SK-N-SH (cell line): ENCODE results near the gene CLMN.
"Not testable (repeated sequence)": the region's sequence is repeated elsewhere in the genome, so short reads cannot be mapped to it uniquely, and the experiment has no call there.

Experiments
- EP300 ChIP-seq, 2 experiments: IDR thresholded peaks; 2 replicates each; pipeline versions ENCODE4 v1.4.0 to v1.6.1; 2012; ENCODE audit warnings: borderline replicate concordance in 1 of 2, low read depth in 1 of 2, low read length in 1 of 2
- EZH2phosphoT487 ChIP-seq: fragments of 200-600 bp; sonication (generic); IDR thresholded peaks from 2 replicates; pipeline ENCODE4 v1.6.1; 2017; ENCODE audit warnings: low read depth, mixed run types, mild to moderate bottlenecking, antibody characterized with exemption, moderate library complexity, borderline replicate concordance
- FOSL2 ChIP-seq: IDR thresholded peaks from 2 replicates; pipeline ENCODE4 v1.4.0; 2012; ENCODE audit warnings: low read depth, mild to moderate bottlenecking, moderate library complexity, borderline replicate concordance
- FOXM1 ChIP-seq: IDR thresholded peaks from 2 replicates; pipeline ENCODE4 v1.4.0; 2012; ENCODE audit warnings: low read depth, mild to moderate bottlenecking
- JUND ChIP-seq: IDR thresholded peaks from 2 replicates; pipeline ENCODE4 v1.4.0; 2012
- MEF2A ChIP-seq: IDR thresholded peaks from 2 replicates; pipeline ENCODE4 v1.4.0; 2012; ENCODE audit warnings: low read depth, borderline replicate concordance
- MXI1 ChIP-seq: IDR thresholded peaks from 2 replicates; pipeline ENCODE4 v1.6.1; 2012; ENCODE audit warnings: mild to moderate bottlenecking, low read depth, low read length, improper control_type of control experiment
- POLR2AphosphoS5 ChIP-seq: IDR thresholded peaks from 2 replicates; pipeline ENCODE4 v1.6.1; 2012; ENCODE audit warnings: low read depth, low read length
- RAD21 ChIP-seq: IDR thresholded peaks from 2 replicates; pipeline ENCODE4 v1.6.1; 2012; ENCODE audit warnings: mild to moderate bottlenecking, low read length
- SIN3A ChIP-seq: IDR thresholded peaks from 2 replicates; pipeline ENCODE4 v1.6.1; 2012; ENCODE audit warnings: low read depth, mild to moderate bottlenecking, low read length, moderate library complexity, borderline replicate concordance
- YY1 ChIP-seq: IDR thresholded peaks from 2 replicates; pipeline ENCODE4 v1.4.0; 2012; ENCODE audit warnings: low read depth, mild to moderate bottlenecking
- TF ChIP-seq, protein P1 (sequence below): fragments of 200-600 bp; sonication (generic); IDR thresholded peaks from 2 replicates; pipeline ENCODE4 v1.6.1; 2017; ENCODE audit warnings: antibody characterized with exemption, mild to moderate bottlenecking, moderate library complexity
- TF ChIP-seq, protein P2 (sequence below): IDR thresholded peaks from 2 replicates; pipeline ENCODE4 v1.6.1; 2012; ENCODE audit warnings: mild to moderate bottlenecking, low read depth, low read length, moderate library complexity
- TF ChIP-seq, protein P3 (sequence below): fragments of 150-350 bp; IDR thresholded peaks from 2 replicates; pipeline ENCODE4 v1.6.1; 2017; ENCODE audit warnings: antibody characterized with exemption, low read length, low read depth, borderline replicate concordance

DNA sequence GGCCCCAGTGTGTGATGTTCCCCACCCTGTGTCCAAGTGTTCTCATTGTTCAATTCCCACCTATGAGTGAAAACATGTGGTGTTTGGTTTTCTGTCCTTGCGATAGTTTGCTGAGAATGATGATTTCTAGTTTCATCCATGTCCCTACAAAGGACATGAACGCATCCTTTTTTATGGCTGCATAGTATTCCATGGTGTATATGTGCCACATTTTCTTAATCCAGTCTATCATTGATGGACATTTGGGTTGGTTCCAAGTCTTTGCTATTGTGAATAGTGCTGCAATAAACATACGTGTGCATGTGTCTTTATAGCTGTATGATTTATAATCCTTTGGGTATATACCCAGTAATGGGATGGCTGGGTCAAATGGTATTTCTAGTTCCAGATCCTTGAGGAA lies 144.0 kb downstream of the CLMN start:
- not testable (repeated sequence) for TF ChIP-seq SIN3A; JUND; RAD21; EZH2phosphoT487; FOSL2; MEF2A; EP300 (IDR thresholded peaks at IDR 0.05; ENCODE audit: borderline replicate concordance in 1 of 2, low read depth in 1 of 2, low read length in 1 of 2); POLR2AphosphoS5; YY1; MXI1; FOXM1
- TF ChIP-seq, protein P1, sequence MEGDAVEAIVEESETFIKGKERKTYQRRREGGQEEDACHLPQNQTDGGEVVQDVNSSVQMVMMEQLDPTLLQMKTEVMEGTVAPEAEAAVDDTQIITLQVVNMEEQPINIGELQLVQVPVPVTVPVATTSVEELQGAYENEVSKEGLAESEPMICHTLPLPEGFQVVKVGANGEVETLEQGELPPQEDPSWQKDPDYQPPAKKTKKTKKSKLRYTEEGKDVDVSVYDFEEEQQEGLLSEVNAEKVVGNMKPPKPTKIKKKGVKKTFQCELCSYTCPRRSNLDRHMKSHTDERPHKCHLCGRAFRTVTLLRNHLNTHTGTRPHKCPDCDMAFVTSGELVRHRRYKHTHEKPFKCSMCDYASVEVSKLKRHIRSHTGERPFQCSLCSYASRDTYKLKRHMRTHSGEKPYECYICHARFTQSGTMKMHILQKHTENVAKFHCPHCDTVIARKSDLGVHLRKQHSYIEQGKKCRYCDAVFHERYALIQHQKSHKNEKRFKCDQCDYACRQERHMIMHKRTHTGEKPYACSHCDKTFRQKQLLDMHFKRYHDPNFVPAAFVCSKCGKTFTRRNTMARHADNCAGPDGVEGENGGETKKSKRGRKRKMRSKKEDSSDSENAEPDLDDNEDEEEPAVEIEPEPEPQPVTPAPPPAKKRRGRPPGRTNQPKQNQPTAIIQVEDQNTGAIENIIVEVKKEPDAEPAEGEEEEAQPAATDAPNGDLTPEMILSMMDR, result not testable (repeated sequence)
- TF ChIP-seq, protein P2, sequence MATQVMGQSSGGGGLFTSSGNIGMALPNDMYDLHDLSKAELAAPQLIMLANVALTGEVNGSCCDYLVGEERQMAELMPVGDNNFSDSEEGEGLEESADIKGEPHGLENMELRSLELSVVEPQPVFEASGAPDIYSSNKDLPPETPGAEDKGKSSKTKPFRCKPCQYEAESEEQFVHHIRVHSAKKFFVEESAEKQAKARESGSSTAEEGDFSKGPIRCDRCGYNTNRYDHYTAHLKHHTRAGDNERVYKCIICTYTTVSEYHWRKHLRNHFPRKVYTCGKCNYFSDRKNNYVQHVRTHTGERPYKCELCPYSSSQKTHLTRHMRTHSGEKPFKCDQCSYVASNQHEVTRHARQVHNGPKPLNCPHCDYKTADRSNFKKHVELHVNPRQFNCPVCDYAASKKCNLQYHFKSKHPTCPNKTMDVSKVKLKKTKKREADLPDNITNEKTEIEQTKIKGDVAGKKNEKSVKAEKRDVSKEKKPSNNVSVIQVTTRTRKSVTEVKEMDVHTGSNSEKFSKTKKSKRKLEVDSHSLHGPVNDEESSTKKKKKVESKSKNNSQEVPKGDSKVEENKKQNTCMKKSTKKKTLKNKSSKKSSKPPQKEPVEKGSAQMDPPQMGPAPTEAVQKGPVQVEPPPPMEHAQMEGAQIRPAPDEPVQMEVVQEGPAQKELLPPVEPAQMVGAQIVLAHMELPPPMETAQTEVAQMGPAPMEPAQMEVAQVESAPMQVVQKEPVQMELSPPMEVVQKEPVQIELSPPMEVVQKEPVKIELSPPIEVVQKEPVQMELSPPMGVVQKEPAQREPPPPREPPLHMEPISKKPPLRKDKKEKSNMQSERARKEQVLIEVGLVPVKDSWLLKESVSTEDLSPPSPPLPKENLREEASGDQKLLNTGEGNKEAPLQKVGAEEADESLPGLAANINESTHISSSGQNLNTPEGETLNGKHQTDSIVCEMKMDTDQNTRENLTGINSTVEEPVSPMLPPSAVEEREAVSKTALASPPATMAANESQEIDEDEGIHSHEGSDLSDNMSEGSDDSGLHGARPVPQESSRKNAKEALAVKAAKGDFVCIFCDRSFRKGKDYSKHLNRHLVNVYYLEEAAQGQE, result not testable (repeated sequence)
- TF ChIP-seq, protein P3, sequence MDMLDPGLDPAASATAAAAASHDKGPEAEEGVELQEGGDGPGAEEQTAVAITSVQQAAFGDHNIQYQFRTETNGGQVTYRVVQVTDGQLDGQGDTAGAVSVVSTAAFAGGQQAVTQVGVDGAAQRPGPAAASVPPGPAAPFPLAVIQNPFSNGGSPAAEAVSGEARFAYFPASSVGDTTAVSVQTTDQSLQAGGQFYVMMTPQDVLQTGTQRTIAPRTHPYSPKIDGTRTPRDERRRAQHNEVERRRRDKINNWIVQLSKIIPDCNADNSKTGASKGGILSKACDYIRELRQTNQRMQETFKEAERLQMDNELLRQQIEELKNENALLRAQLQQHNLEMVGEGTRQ, result not testable (repeated sequence)
